B cell (primary cell): ENCODE data around the gene SMPDL3B. TPM values are rescaled to one million over a fixed set of nuclear protein-coding genes. Genes with fewer than 3 reads are reported as not detected.

Experiments used
- ATAC-seq: fragments of 200-7000 bp; cut with Tn5 transposase; one replicate; pipeline ENCODE4 v1.10.0; 2021; ENCODE audit warnings: low read depth, mild to moderate bottlenecking, moderate number of reproducible peaks, moderate library complexity
- CTCF ChIA-PET: fragments of 350-600 bp; sonication (Branson Sonifier 250); formaldehyde crosslinking; loops from one replicate; lab custom pipeline; 2021; ENCODE audit warnings: antibody characterized with exemption, inconsistent platforms; lab: Charles Lee
- POLR2A ChIA-PET: fragments of 350-600 bp; sonication (Branson Sonifier 250); formaldehyde crosslinking; loops from one replicate; lab custom pipeline; 2021; ENCODE audit warnings: antibody characterized with exemption; lab: Charles Lee
- DNase-seq: peaks from one replicate; pipeline ENCODE4 v3.0.0; 2013
- H2AFZ ChIP-seq: 2 replicates; pipeline ENCODE4 v1.6.1; 2012; ENCODE audit warnings: mild to moderate bottlenecking, low read depth, low read length; ENCODE audit not compliant: insufficient read depth, poor library complexity, severe bottlenecking
- H3K27ac ChIP-seq, 2 donors: 1 replicate in 1 of 2; 2 replicates in 1 of 2; pipeline ENCODE4 v1.5.1; 2012 to 2013; ENCODE audit warnings: low read length in 2 of 2, mild to moderate bottlenecking in 2 of 2, moderate library complexity in 1 of 2
- H3K27me3 ChIP-seq, 4 experiments: fragments of 200-600 bp in 1 of 4; sonication (generic) in 1 of 4; replicated peaks in 1 of 4; 1 replicate in 2 of 4; 2 replicates in 2 of 4; pipeline versions ENCODE4 v1.6.1 to v1.7.0; 2013 to 2016; ENCODE audit warnings: low read length in 3 of 4, mild to moderate bottlenecking in 2 of 4, mixed read lengths in 1 of 4, moderate library complexity in 1 of 4; ENCODE audit not compliant: insufficient read depth in 4 of 4, control insufficient read depth in 3 of 4; ENCODE audit errors: control extremely low read depth in 1 of 4
- H3K36me3 ChIP-seq, 2 experiments: replicated peaks in 1 of 2; 1 replicate in 1 of 2; 2 replicates in 1 of 2; pipeline versions ENCODE4 v1.6.1 to v1.7.1; 2013; ENCODE audit warnings: low read length in 1 of 2; ENCODE audit not compliant: insufficient read depth in 2 of 2, control insufficient read depth in 1 of 2; ENCODE audit errors: control extremely low read depth in 1 of 2, extremely low read depth in 1 of 2
- H3K4me1 ChIP-seq, 2 donors: fragments of 200-600 bp in 1 of 2; sonication (generic) in 1 of 2; 1 replicate in 1 of 2; 2 replicates in 1 of 2; pipeline versions ENCODE4 v1.5.1 to v1.6.1; 2013 to 2017; ENCODE audit warnings: low read length in 2 of 2; ENCODE audit not compliant: control insufficient read depth in 2 of 2, insufficient read depth in 2 of 2
- H3K4me2 ChIP-seq: replicated peaks from 2 replicates; pipeline ENCODE3; 2012; ENCODE audit warnings: mild to moderate bottlenecking, low read depth, low read length; ENCODE audit not compliant: poor library complexity, severe bottlenecking
- H3K4me3 ChIP-seq, 5 experiments: fragments of 200-600 bp in 1 of 5; sonication (generic) in 1 of 5; 1 replicate in 3 of 5; 2 replicates in 2 of 5; pipeline versions ENCODE4 v1.5.1 to v1.7.0; 2011 to 2016; ENCODE audit warnings: low read length in 4 of 5, mild to moderate bottlenecking in 4 of 5, low read depth in 2 of 5, control low read depth in 1 of 5, moderate library complexity in 1 of 5; ENCODE audit not compliant: insufficient read depth in 1 of 5; ENCODE audit errors: control extremely low read depth in 1 of 5, extremely low read depth in 1 of 5
- H3K79me2 ChIP-seq: fragments of 200-600 bp; sonication (generic); one replicate; pipeline ENCODE4 v1.6.0; 2016; ENCODE audit warnings: low read length; ENCODE audit not compliant: control insufficient read depth, insufficient read depth
- H3K9ac ChIP-seq: fragments of 200-600 bp; sonication (generic); 2 replicates; pipeline ENCODE4 v1.6.1; 2017; ENCODE audit warnings: mild to moderate bottlenecking, low read length, moderate library complexity
- H3K9me3 ChIP-seq, 3 donors: one replicate each; pipeline versions ENCODE4 v1.6.1 to v1.7.1; 2013; ENCODE audit warnings: low read length in 2 of 3; ENCODE audit not compliant: control insufficient read depth in 2 of 3, insufficient read depth in 1 of 3; ENCODE audit errors: control extremely low read depth in 1 of 3
- H4K20me1 ChIP-seq: 2 replicates; pipeline ENCODE4 v1.6.0; 2012; ENCODE audit warnings: mild to moderate bottlenecking, low read length; ENCODE audit not compliant: insufficient read depth, control insufficient read depth, poor library complexity, severe bottlenecking
- H3K27ac Mint-ChIP-seq: one replicate; pipeline ENCODE4 v1.8.0; 2021; ENCODE audit warnings: mixed read lengths
- H3K27me3 Mint-ChIP-seq: one replicate; pipeline ENCODE4 v1.8.0; 2021; ENCODE audit warnings: mixed read lengths
- H3K4me1 Mint-ChIP-seq: one replicate; pipeline ENCODE4 v1.8.0; 2021; ENCODE audit warnings: mixed read lengths
- H3K4me3 Mint-ChIP-seq: one replicate; pipeline ENCODE4 v1.8.0; 2021; ENCODE audit warnings: mixed read lengths
- H3K9me3 Mint-ChIP-seq: one replicate; pipeline ENCODE4 v1.8.0; 2022; ENCODE audit warnings: mixed read lengths; ENCODE audit not compliant: insufficient read depth
- CTCF ChIP-seq: fragments of 200-600 bp; IDR thresholded peaks from one replicate; pipeline ENCODE4 v1.8.0; 2022; ENCODE audit warnings: antibody characterized with exemption, mild to moderate bottlenecking
- EZH2 ChIP-seq: IDR thresholded peaks from 2 replicates; pipeline ENCODE4 v1.6.1; 2012; ENCODE audit warnings: borderline replicate concordance, low read depth, mild to moderate bottlenecking, moderate library complexity, low read length; ENCODE audit not compliant: insufficient read depth, poor library complexity, severe bottlenecking
- whole genome bisulfite sequencing: methylation state at CpG from one replicate; pipeline ENCODE4 v1.1.5; 2013; ENCODE audit warnings: missing lambda C conversion rate; ENCODE audit not compliant: insufficient coverage; 5-methylcytosine and 5-hydroxymethylcytosine counted together
- intact Hi-C: fragments of 100-400 bp; cut with micrococcal nuclease; formaldehyde crosslinking; loops from one replicate; pipeline ENCODE4 v1.10.0; 2022
- polyA plus RNA-seq: library from polyadenylated mRNA; depleted of rRNA; stranded (reverse); fragments of >200 nt; gene quantifications from 2 replicates; pipeline ENCODE4 v1.2.3, GENCODE V29; 2012
- total RNA-seq, 2 donors: library from RNA; stranded (reverse); fragments of 120-200 nt in 1 of 2; gene quantifications; 1 replicate in 1 of 2; 2 replicates in 1 of 2; pipeline versions ENCODE4 v1.2.3 to v1.2.4, GENCODE V29; 2013 to 2022

Gene SMPDL3B
- total and polyA plus RNA-seq, 2 donors (not counting 1 experiment from before 2014, with no cell fraction given): 0.22 TPM; not detected in 1

GRCh38 chr1:27961646-27962221, 26.9 kb downstream of the SMPDL3B start:
- Histone ChIP-seq H3K9me3 (no peaks in the 10 kb centered on the region), H3K27ac (no peak overlapping the region), H3K4me2 (no peak overlapping the region), H2AFZ (no peak overlapping the region), H3K9ac (no peak overlapping the region), H3K4me1 (peaks cover 14 to 17% of the 10 kb centered on the region in 2 donors), H3K36me3 (peaks cover 1 to 22% of the 10 kb centered on the region in 2 experiments), H3K4me3 (no peak overlapping the region), H4K20me1 (peaks cover 9% of the 10 kb centered on the region), H3K79me2 (peaks cover 28% of the 10 kb centered on the region), H3K27me3 (no peaks in the 10 kb centered on the region)
- no peaks in the 10 kb centered on the region for H3K9me3 Mint-ChIP-seq
- H3K4me1 Mint-ChIP-seq: peaks cover 16% of the 10 kb centered on the region
- no peak for TF ChIP-seq EZH2
- no peak for TF ChIP-seq CTCF
- WGBS: 84% methylated on average over 4 of the region's 4 CpGs
- CTCF ChIA-PET: interaction anchor here (0.6 to 1.7 kb wide), 3 partner anchors 19 to 104 kb away, joined by 3 to 6 read pairs (median 4); no protein-coding TSS in a partner anchor
- DNase-seq (no peak), ATAC-seq (no peak)
- intact Hi-C loops: loop anchor here (5.0 kb wide), 1 partner anchor 104 kb away; no protein-coding TSS in a partner anchor
- peak overlapping the region; percentile 93 for H3K4me3 Mint-ChIP-seq
- POLR2A ChIA-PET: no interaction called here
- no peaks in the 10 kb centered on the region for H3K27me3 Mint-ChIP-seq
- H3K27ac Mint-ChIP-seq: peak overlapping the region; percentile 82

GRCh38 chr1:27963393-27963792, 28.6 kb downstream of the SMPDL3B start:
- no peaks in the 10 kb centered on the region for H3K9me3 Mint-ChIP-seq
- ATAC-seq: no peak
- no peaks in the 10 kb centered on the region for H3K9me3 ChIP-seq
- WGBS: over 99% methylated on average over 11 of the region's 11 CpGs
- H2AFZ ChIP-seq: no peak overlapping the region
- H3K4me1 ChIP-seq: peaks cover 14 to 17% of the 10 kb centered on the region in 2 donors
- no peaks in the 10 kb centered on the region for H3K27me3 Mint-ChIP-seq
- H3K9ac ChIP-seq: no peak overlapping the region
- no peak overlapping the region for H3K4me3 Mint-ChIP-seq
- TF ChIP-seq CTCF: no peak
- no peak for TF ChIP-seq EZH2
- intact Hi-C loops: loop anchor here (5.0 kb wide), 1 partner anchor 106 kb away; no protein-coding TSS in a partner anchor
- H3K27ac ChIP-seq: no peak overlapping the region
- H3K27ac Mint-ChIP-seq: no peak overlapping the region
- peaks cover 20% of the 10 kb centered on the region for H3K79me2 ChIP-seq
- peaks cover 18% of the 10 kb centered on the region for H3K4me1 Mint-ChIP-seq
- H3K4me2 ChIP-seq: no peak overlapping the region
- ChIA-PET POLR2A (no interaction called here), CTCF (interaction anchor here (0.9 kb wide), 1 partner anchor 23 kb away, joined by 3 read pairs; no protein-coding TSS in a partner anchor)
- H3K27me3 ChIP-seq: no peaks in the 10 kb centered on the region
- H3K4me3 ChIP-seq: no peak overlapping the region
- no peak for DNase-seq
- H3K36me3 ChIP-seq: peaks cover 1 to 38% of the 10 kb centered on the region in 2 experiments
- H4K20me1 ChIP-seq: peaks cover 9% of the 10 kb centered on the region
